Fibroblast of villous mesenchyme (primary cell): ENCODE measurements around the gene GZMA. TPM values are rescaled to one million over a fixed set of nuclear protein-coding genes. Genes with fewer than 3 reads are reported as not detected.

ENCODE experiments used
- DNase-seq: peaks from one replicate; pipeline ENCODE4 v3.0.0-alpha.2; 2010; ENCODE audit warnings: low read depth
- H3K4me3 ChIP-seq: 2 replicates; pipeline ENCODE4 v1.5.1; 2011; ENCODE audit warnings: low read depth, mild to moderate bottlenecking, low read length
- total RNA-seq: library from RNA; depleted of rRNA; stranded (reverse); fragments of >200 nt; gene quantifications from 2 replicates; pipeline ENCODE4 v1.2.3, GENCODE V29; 2012
- TF ChIP-seq, protein P1 (sequence below): IDR thresholded peaks from 2 replicates; pipeline ENCODE4 v1.5.1; 2012; ENCODE audit warnings: low read depth, mild to moderate bottlenecking, low read length; ENCODE audit not compliant: insufficient read depth

Gene GZMA
- total RNA-seq, 1 donor = not detected

DNA sequence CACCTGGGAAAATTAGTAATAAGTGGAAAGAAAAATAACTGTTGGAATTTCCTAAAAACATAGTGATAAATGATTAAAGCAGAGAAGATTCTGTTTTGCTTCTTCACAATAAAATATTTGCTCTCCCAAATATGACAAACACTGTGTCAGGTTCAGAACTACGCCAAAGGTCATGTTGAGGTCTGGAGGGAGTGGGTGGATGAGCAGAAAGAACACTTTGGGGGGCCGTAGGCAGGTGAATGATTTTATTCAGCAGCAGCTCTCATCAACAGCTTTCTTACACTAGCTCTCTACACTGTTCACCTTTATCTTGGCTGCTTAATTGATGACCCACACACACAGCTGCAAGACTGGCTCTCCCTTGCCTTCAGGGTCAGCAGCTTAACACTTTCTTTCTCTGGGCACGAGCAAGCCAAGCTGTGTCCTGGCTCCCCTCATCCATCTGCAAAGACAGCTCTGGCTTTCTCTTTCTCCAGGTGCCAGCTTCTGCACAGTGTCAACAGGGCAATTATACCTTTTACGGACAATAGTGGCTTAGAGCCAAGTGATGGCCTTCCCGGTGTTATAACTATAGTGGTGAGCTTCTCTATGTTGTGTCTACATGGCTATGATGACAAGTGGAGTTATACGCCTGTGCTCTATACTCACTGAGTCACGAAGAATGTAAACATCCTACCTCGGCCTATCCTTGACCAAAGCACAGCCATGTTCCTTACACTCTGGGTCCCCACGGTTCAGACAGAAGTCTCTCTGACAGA, 38.6 kb downstream of the GZMA start:
- no peak for DNase-seq
- no peak overlapping the region for H3K4me3 ChIP-seq
- TF ChIP-seq, protein P1, sequence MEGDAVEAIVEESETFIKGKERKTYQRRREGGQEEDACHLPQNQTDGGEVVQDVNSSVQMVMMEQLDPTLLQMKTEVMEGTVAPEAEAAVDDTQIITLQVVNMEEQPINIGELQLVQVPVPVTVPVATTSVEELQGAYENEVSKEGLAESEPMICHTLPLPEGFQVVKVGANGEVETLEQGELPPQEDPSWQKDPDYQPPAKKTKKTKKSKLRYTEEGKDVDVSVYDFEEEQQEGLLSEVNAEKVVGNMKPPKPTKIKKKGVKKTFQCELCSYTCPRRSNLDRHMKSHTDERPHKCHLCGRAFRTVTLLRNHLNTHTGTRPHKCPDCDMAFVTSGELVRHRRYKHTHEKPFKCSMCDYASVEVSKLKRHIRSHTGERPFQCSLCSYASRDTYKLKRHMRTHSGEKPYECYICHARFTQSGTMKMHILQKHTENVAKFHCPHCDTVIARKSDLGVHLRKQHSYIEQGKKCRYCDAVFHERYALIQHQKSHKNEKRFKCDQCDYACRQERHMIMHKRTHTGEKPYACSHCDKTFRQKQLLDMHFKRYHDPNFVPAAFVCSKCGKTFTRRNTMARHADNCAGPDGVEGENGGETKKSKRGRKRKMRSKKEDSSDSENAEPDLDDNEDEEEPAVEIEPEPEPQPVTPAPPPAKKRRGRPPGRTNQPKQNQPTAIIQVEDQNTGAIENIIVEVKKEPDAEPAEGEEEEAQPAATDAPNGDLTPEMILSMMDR = no peak

- H3K4me3 ChIP-seq = no peak overlapping the region
- DNase-seq = no peak
- TF ChIP-seq, protein P1 = no peak
Measured at GRCh38 chr5:55141945-55142690, 39.7 kb downstream of the GZMA start.

DNA sequence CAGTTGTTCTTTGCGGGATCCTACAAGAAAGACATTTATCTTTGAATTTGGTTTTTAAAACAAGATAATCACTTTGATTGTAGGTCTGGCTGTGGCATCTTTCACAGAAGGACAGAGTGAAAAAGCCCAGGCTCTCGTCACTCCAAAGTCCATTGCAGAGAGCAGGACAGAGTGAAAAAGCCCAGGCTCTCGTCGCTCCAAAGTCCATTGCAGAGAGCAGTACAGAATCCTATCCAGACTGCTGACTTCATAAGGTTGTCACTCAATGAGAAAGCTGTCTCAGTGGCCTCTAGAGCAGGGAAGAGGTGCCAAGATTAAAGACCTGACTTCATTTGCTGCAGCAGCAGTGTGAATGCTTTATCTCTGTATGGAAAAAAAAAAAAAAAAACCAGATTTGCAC, 41.2 kb downstream of the GZMA start:
- TF ChIP-seq, protein P1 = no peak
- no peak for DNase-seq
- no peak overlapping the region for H3K4me3 ChIP-seq

DNA sequence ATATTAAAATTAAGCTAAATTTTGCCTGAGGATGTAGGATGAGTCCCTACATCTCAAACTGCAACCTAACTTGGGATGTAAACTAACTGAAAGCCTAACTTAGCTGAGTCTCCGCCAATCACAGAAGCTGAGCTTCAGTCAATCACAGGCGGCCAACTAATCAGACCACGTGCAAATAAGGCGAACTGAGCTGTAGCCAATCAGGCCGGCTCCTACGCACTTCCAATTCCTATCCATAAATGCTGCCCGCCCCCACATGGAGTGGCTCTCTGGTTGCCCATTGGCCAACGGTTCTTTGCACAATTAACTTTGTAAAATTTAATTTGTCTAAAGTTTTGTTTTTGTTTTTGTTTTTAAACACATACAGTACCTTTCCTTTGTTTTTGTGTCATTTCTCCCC, 43.6 kb downstream of the GZMA start:
- TF ChIP-seq, protein P1 = no peak
- no peak overlapping the region for H3K4me3 ChIP-seq
- no peak for DNase-seq

DNA sequence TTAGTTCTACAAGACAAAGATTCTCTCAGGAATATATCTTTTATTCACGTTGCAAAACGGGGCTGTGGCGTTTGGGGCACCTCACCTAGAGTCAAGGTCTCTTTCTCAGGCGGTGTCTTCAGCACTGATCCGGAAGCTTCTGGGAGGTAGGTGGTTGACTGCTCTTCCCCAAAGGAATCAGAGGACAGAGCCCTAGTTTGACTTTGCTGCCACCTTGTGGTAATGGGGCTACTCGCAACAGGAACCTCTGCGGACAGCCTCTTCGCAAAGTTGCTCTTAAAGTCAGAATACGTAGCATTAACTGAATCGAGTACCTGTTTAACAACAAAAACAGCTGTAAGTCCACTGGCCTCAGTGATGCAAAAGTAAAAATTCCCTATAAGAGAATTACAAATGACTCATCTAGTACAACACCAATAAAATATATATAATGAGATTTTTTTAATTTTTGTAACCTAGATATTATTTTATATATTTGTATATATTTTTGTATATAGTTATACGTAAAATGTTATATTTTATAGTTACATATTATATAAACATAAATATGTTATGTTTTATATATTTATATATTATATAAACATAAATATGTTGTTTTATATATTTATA, 44.2 kb downstream of the GZMA start:
- peak; percentile 82 for DNase-seq
- H3K4me3 ChIP-seq = no peak overlapping the region
- TF ChIP-seq, protein P1 = peak; percentile 98

DNA sequence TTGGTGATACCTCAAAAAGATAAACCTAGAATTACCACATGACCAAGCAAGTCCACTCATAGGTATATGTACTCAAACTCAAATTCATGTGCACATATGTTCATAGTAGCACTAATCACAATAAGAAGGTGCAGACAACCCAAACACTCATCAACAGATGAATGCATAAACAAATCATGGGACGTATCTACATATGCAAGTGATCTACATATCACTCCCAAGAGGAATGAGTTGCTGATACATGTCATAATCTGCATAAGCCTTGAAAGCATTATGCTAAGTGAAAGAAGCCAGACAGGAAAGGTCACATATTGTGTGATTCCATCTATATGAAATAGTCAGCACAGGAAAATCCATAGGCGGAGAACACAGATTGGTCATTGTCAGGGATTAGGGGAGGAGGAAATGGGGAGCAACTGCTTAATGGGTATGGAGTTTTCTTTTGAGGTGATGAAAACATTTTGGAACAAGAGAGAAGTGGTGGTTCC, 46.9 kb downstream of the GZMA start:
- H3K4me3 ChIP-seq = no peak overlapping the region
- TF ChIP-seq, protein P1 = no peak
- no peak for DNase-seq
